H1 (cell line): ENCODE results near the gene BRCA2. TPM values are rescaled to one million over a fixed set of nuclear protein-coding genes. Genes with fewer than 3 reads are reported as not detected.
A peak's percentile ranks its signal among the peaks of the same experiment; 100 is the strongest.

Experiments
- CTCF ChIA-PET: fragments of 300-600 bp; sonication (Branson Sonifier 250); formaldehyde crosslinking; loops from one replicate; lab custom pipeline; 2021; ENCODE audit not compliant: partially characterized antibody; lab: Charles Lee
- POLR2A ChIA-PET: fragments of 300-600 bp; sonication (Branson Sonifier 250); formaldehyde crosslinking; loops from one replicate; lab custom pipeline; 2021; ENCODE audit warnings: inconsistent platforms; ENCODE audit not compliant: partially characterized antibody; lab: Charles Lee
- DNase-seq, 2 experiments: peaks; one replicate each; pipeline versions ENCODE4 v3.0.0 to v3.0.0-alpha.2; 2010 to 2022; ENCODE audit warnings: low spot score in 2 of 2, low read depth in 1 of 2, mixed read lengths in 1 of 2
- FAIRE-seq: peaks from 2 replicates; lab custom pipeline; 2011; peaks lifted over from hg19 to GRCh38; lab: Jason Lieb, UNC
- H2AFZ ChIP-seq: 2 replicates; pipeline ENCODE4 v1.8.1; 2012; ENCODE audit warnings: low read length, inconsistent platforms
- H2AK5ac ChIP-seq: 2 replicates; pipeline ENCODE4 v1.6.1; 2013; ENCODE audit warnings: low read depth, low read length
- H2BK120ac ChIP-seq: replicated peaks from 2 replicates; pipeline ENCODE3; 2013; ENCODE audit warnings: low read depth, low read length, inconsistent platforms
- H2BK12ac ChIP-seq: 2 replicates; pipeline ENCODE4 v1.6.1; 2013; ENCODE audit warnings: low read depth, low read length
- H2BK15ac ChIP-seq: 2 replicates; pipeline ENCODE4 v1.6.1; 2013; ENCODE audit warnings: low read length
- H2BK20ac ChIP-seq: 2 replicates; pipeline ENCODE4 v1.6.1; 2013; ENCODE audit warnings: low read length
- H2BK5ac ChIP-seq: 2 replicates; pipeline ENCODE4 v1.6.1; 2013; ENCODE audit warnings: low read depth, low read length
- H3K14ac ChIP-seq: 2 replicates; pipeline ENCODE4 v1.6.1; 2013; ENCODE audit warnings: inconsistent platforms; ENCODE audit not compliant: insufficient read length
- H3K18ac ChIP-seq: 2 replicates; pipeline ENCODE4 v1.6.1; 2013; ENCODE audit warnings: low read length; ENCODE audit errors: extremely low read depth
- H3K23ac ChIP-seq: 2 replicates; pipeline ENCODE4 v1.6.1; 2013; ENCODE audit warnings: inconsistent platforms; ENCODE audit not compliant: insufficient read length
- H3K23me2 ChIP-seq: 2 replicates; pipeline ENCODE4 v1.6.1; 2013; ENCODE audit warnings: low read depth, low read length
- H3K27ac ChIP-seq: 2 replicates; pipeline ENCODE4 v1.6.1; 2011; ENCODE audit warnings: low read depth, low read length, inconsistent platforms
- H3K27me3 ChIP-seq, 4 experiments: replicated peaks in 1 of 4; 1 replicate in 1 of 4; 2 replicates in 3 of 4; pipeline versions ENCODE4 v1.6.1 to v1.8.1; 2011 to 2013; ENCODE audit warnings: low read length in 3 of 4, mild to moderate bottlenecking in 3 of 4, inconsistent platforms in 2 of 4, mixed read lengths in 2 of 4, moderate library complexity in 1 of 4; ENCODE audit not compliant: control insufficient read depth in 3 of 4, insufficient read depth in 3 of 4; ENCODE audit errors: extremely low read depth in 1 of 4
- H3K36me3 ChIP-seq, 4 experiments: 2 replicates each; pipeline versions ENCODE4 v1.6.1 to v1.8.1; 2011 to 2013; ENCODE audit warnings: mild to moderate bottlenecking in 4 of 4, low read length in 3 of 4, moderate library complexity in 2 of 4, control low read depth in 1 of 4, inconsistent platforms in 1 of 4; ENCODE audit not compliant: insufficient read depth in 4 of 4, control insufficient read depth in 2 of 4
- H3K4ac ChIP-seq: replicated peaks from 2 replicates; pipeline ENCODE3; 2013; ENCODE audit warnings: low read length, low read depth, mixed read lengths, inconsistent platforms; ENCODE audit not compliant: insufficient read length
- H3K4me1 ChIP-seq, 4 experiments: replicated peaks in 1 of 4; 1 replicate in 1 of 4; 2 replicates in 3 of 4; pipeline versions ENCODE4 v1.6.1 to v1.8.1; 2011 to 2013; ENCODE audit warnings: low read length in 3 of 4, inconsistent platforms in 2 of 4, mixed read lengths in 1 of 4; ENCODE audit not compliant: insufficient read depth in 4 of 4, control insufficient read depth in 3 of 4
- H3K4me2 ChIP-seq, 2 experiments: 2 replicates each; pipeline versions ENCODE4 v1.6.1 to v1.8.1; 2011 to 2013; ENCODE audit warnings: low read depth in 2 of 2, low read length in 2 of 2, control low read depth in 1 of 2, inconsistent platforms in 1 of 2, mild to moderate bottlenecking in 1 of 2; ENCODE audit not compliant: insufficient read depth in 1 of 2
- H3K4me3 ChIP-seq, 4 experiments: fragments of 200-600, 300-600 bp in 1 of 4; sonication (generic), shearing (Covaris generic), sonication (Bioruptor Twin) in 1 of 4; 2 replicates each; pipeline versions ENCODE4 v1.5.1 to v1.8.1; 2011 to 2016; ENCODE audit warnings: low read length in 4 of 4, low read depth in 3 of 4, control low read depth in 2 of 4, inconsistent platforms in 2 of 4, mild to moderate bottlenecking in 2 of 4, mixed read lengths in 1 of 4, moderate library complexity in 1 of 4; ENCODE audit not compliant: insufficient read depth in 2 of 4; ENCODE audit errors: extremely low read depth in 1 of 4
- H3K56ac ChIP-seq: replicated peaks from 2 replicates; pipeline ENCODE3; 2013; ENCODE audit warnings: low read depth, mild to moderate bottlenecking, mixed read lengths, low read length, inconsistent platforms; ENCODE audit not compliant: insufficient read length
- H3K79me1 ChIP-seq: 2 replicates; pipeline ENCODE4 v1.6.1; 2013; ENCODE audit warnings: low read depth, low read length, control low read depth
- H3K79me2 ChIP-seq, 2 experiments: 2 replicates each; pipeline versions ENCODE4 v1.6.1 to v1.8.1; 2012 to 2013; ENCODE audit warnings: low read length in 2 of 2, mild to moderate bottlenecking in 2 of 2, inconsistent platforms in 1 of 2; ENCODE audit not compliant: insufficient read depth in 2 of 2, control insufficient read depth in 1 of 2
- H3K9ac ChIP-seq, 4 experiments: replicated peaks in 1 of 4; 1 replicate in 1 of 4; 2 replicates in 3 of 4; pipeline versions ENCODE4 v1.6.1 to v1.8.1; 2011 to 2013; ENCODE audit warnings: low read depth in 3 of 4, low read length in 3 of 4, control low read depth in 2 of 4, mild to moderate bottlenecking in 2 of 4, moderate library complexity in 2 of 4, inconsistent platforms in 1 of 4; ENCODE audit errors: extremely low read depth in 1 of 4
- H3K9me3 ChIP-seq, 2 experiments: 2 replicates each; pipeline versions ENCODE4 v1.6.1 to v1.8.1; 2012 to 2013; ENCODE audit warnings: mild to moderate bottlenecking in 2 of 2, moderate library complexity in 2 of 2, control low read depth in 1 of 2, inconsistent platforms in 1 of 2, low read depth in 1 of 2, low read length in 1 of 2, mixed read lengths in 1 of 2; ENCODE audit not compliant: insufficient read depth in 2 of 2
- H4K20me1 ChIP-seq, 2 experiments: replicated peaks in 1 of 2; 2 replicates each; pipeline versions ENCODE3 to v1.8.1; 2011 to 2013; ENCODE audit warnings: inconsistent platforms in 2 of 2, low read length in 2 of 2, mild to moderate bottlenecking in 1 of 2; ENCODE audit not compliant: insufficient read depth in 2 of 2, control insufficient read depth in 1 of 2
- H4K5ac ChIP-seq: 2 replicates; pipeline ENCODE4 v1.6.1; 2013; ENCODE audit warnings: low read length, low read depth, mixed read lengths, inconsistent platforms; ENCODE audit not compliant: insufficient read length
- H4K8ac ChIP-seq: 2 replicates; pipeline ENCODE4 v1.8.0; 2013; ENCODE audit warnings: mild to moderate bottlenecking, moderate library complexity, low read length, inconsistent platforms; ENCODE audit not compliant: insufficient read depth; ENCODE audit errors: extremely low read depth
- H4K91ac ChIP-seq: replicated peaks from 2 replicates; pipeline ENCODE3; 2013; ENCODE audit warnings: low read length, mixed read lengths, inconsistent platforms; ENCODE audit not compliant: insufficient read length
- EGR1 ChIP-seq: IDR thresholded peaks from 2 replicates; pipeline ENCODE4 v1.6.1; 2011; ENCODE audit warnings: low read depth, low read length, borderline replicate concordance
- EZH2 ChIP-seq: fragments of 200-600 bp; sonication (generic); IDR thresholded peaks from 2 replicates; pipeline ENCODE4 v1.7.1; 2012; ENCODE audit warnings: low read depth, mild to moderate bottlenecking, moderate library complexity, low read length, inconsistent platforms; ENCODE audit not compliant: severe bottlenecking
- WGBS, 2 experiments: shearing (Covaris generic) in 1 of 2; methylation state at CpG; one replicate each; pipeline versions ENCODE4 v1.1.6 to v1.1.7; 2013 to 2015; ENCODE audit warnings: low lambda C conversion rate in 2 of 2, mixed read lengths in 2 of 2, inconsistent platforms in 1 of 2, low coverage in 1 of 2, missing lambda C conversion rate in 1 of 2; ENCODE audit not compliant: insufficient replicate concordance in 2 of 2, insufficient coverage in 1 of 2, insufficient read length in 1 of 2; ENCODE audit errors: extremely low coverage in 1 of 2, missing lambda C conversion rate in 1 of 2; 5-methylcytosine and 5-hydroxymethylcytosine counted together
- polyA plus RNA-seq, 7 experiments: library from polyadenylated mRNA; depleted of rRNA in 3 of 7; stranded (reverse) in 5 of 7; unstranded in 2 of 7; fragments of >200 nt in 5 of 7; fragments of 200-250 nt in 2 of 7; gene quantifications; 1 replicate in 5 of 7; 2 replicates in 1 of 7; 4 replicates in 1 of 7; pipeline versions ENCODE4 v1.2.1 to v1.2.3, GENCODE V29; 2011 to 2013; ENCODE audit warnings: missing spikeins in 2 of 7, mixed read lengths in 2 of 7
- total RNA-seq: library from RNA; stranded (reverse); fragmentation: NEBNext Ultra II Directional; extraction: Animal tissue kit (Norgen Biotek cat#: 25700); gene quantifications from 2 replicates; pipeline ENCODE4 v1.2.1, GENCODE V29; 2021

BRCA2 gene
- total and polyA plus RNA-seq, 2 of the 8 experiments (the other 6 are each of a cell fraction or from before 2014, with no cell fraction given): 4.2 to 24.9 TPM

DNA sequence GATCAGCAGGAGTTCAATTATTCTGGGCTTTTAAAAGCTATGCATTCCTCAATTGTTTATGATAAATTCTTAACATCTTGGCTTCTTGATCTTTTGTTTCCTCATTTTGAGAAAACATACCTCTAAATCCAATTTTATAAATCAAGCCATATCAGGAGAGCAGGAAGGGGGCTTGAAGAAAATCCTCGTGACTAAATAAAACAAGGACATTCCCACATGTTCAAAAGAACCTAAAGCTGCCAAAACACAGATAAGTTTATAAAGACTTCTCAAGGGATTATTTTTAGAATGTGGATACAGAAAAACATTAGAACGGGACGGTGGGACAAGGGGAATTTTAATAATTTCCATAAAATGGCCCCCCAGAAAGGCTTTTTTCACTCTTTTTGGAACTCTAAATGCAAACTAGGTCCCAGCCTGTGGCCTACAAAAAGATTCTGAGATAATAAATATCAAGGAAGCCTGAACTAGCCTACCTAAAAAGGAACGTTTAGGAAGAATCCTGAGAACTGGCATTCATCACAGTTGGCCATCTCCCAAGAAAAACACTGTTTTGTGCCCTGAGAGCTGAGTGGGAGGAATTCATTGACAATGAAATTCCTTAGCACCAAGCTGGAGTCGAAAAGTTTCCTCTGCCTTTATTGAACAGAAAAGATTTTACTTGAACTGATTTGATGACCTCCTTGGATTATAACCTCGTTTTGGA lies 30.2 kb upstream of the BRCA2 start:
- POLR2A ChIA-PET: interaction anchor here (1.1 to 1.4 kb wide), 2 partner anchors 30 kb away, joined by 4 to 6 read pairs; partner anchors contain the start of genes BRCA2 and ZAR1L
- Histone ChIP-seq H3K18ac (no peak overlapping the region), H2BK5ac (no peak overlapping the region), H4K8ac (no peak overlapping the region), H3K4ac (no peak overlapping the region), H4K91ac (no peak overlapping the region), H3K4me1 (no peaks in the 10 kb centered on the region), H3K9me3 (no peaks in the 10 kb centered on the region), H2BK120ac (no peak overlapping the region), H4K20me1 (no peaks in the 10 kb centered on the region), H3K23me2 (no peaks in the 10 kb centered on the region), H4K5ac (no peak overlapping the region), H3K9ac (no peak overlapping the region), H3K14ac (no peak overlapping the region), H2AFZ (no peak overlapping the region), H3K36me3 (no peaks in the 10 kb centered on the region), H2AK5ac (no peak overlapping the region), H3K4me2 (peak overlapping the region in 1 of 2 experiments; percentile 6; a peak in 1 of 4 replicates), H3K56ac (no peak overlapping the region), H3K27me3 (no peaks in the 10 kb centered on the region), H3K4me3 (no peak overlapping the region), H3K79me1 (no peaks in the 10 kb centered on the region), H2BK15ac (no peak overlapping the region), H3K27ac (no peak overlapping the region), H3K23ac (no peak overlapping the region), H3K79me2 (no peaks in the 10 kb centered on the region), H2BK12ac (no peak overlapping the region), H2BK20ac (no peak overlapping the region)
- CTCF ChIA-PET: interaction anchor here (0.6 to 3.1 kb wide), 3 partner anchors 17 to 92 kb away, joined by 3 to 16 read pairs (median 3); no protein-coding TSS in a partner anchor
- no peak for DNase-seq
- WGBS, 2 experiments: 82% methylated on average over 6 of the region's 6 CpGs; no CpG with 5 or more reads in 1 of the 2 experiments
- peak; percentile 19 for FAIRE-seq
- peak; percentile 33; the same call in 1 of the 2 replicates for TF ChIP-seq EGR1
- TF ChIP-seq EZH2: no peak
